Measurements from ENCODE around the gene ALG6.

Gene ALG6

GRCh38 chr1:63367215-63368103, at the start of gene ALG6:
Gene ALG6 (plus strand): TSS chr1:63367627. CDS start chr1:63370978, 3,351 bp downstream.
- peak; percentile 97 for DNase-seq

GRCh38 chr1:63317817-63318152, 49.6 kb upstream of the ALG6 start:
- DNase-seq, result no peak

GRCh38 chr1:63318201-63318979, 49.0 kb upstream of the ALG6 start:
- no peak for DNase-seq

GRCh38 chr1:63319046-63320021, 48.1 kb upstream of the ALG6 start:
- no peak for DNase-seq

GRCh38 chr1:63320022-63320721, 47.3 kb upstream of the ALG6 start:
- DNase-seq, result no peak

- no peak for DNase-seq
Observed at GRCh38 chr1:63321066-63321784, 46.2 kb upstream of the ALG6 start.

- DNase-seq, result no peak
Observed at GRCh38 chr1:63321785-63322113, 45.7 kb upstream of the ALG6 start.

GRCh38 chr1:63322114-63322943, 45.1 kb upstream of the ALG6 start, which contains the start of gene FOXD3:
Gene FOXD3 (plus strand): TSS chr1:63322567. CDS start chr1:63323059, 492 bp downstream.
- DNase-seq, result peak; percentile 47

GRCh38 chr1:63322944-63323864, 44.2 kb upstream of the ALG6 start:
- DNase-seq, result peak; percentile 49

- DNase-seq, result no peak
Observed at GRCh38 chr1:63323865-63324778, 43.3 kb upstream of the ALG6 start.

GRCh38 chr1:63324779-63325119, 42.7 kb upstream of the ALG6 start:
- DNase-seq, result no peak

GRCh38 chr1:63325279-63325985, 42.0 kb upstream of the ALG6 start:
- DNase-seq, result no peak

GRCh38 chr1:63326106-63326472, 41.3 kb upstream of the ALG6 start:
- no peak for DNase-seq

- no peak for DNase-seq
Observed at GRCh38 chr1:63326473-63327380, 40.7 kb upstream of the ALG6 start.

GRCh38 chr1:63327417-63328054, 39.9 kb upstream of the ALG6 start:
- DNase-seq, result peak; percentile 73

GRCh38 chr1:63328122-63328521, 39.3 kb upstream of the ALG6 start:
- DNase-seq, result no peak
